ENCODE data around the gene CHAC2.

- no peak for TF ChIP-seq CTCF (conservative IDR thresholded peaks at IDR 0.05; ENCODE audit: low read depth in 2 of 2)
- TF ChIP-seq POLR2AphosphoS5 (IDR thresholded peaks at IDR 0.05; ENCODE audit: low read depth): no peak
- no peak for TF ChIP-seq CREB1 (CRISPR knock-in tag; IDR thresholded peaks at IDR 0.05; ENCODE audit: low read depth)
- TF ChIP-seq JUNB (IDR thresholded peaks at IDR 0.05; ENCODE audit: unreplicated experiment): no peak
- no peak for TF ChIP-seq EZH2 (IDR thresholded peaks at IDR 0.05; ENCODE audit: low read depth, unreplicated experiment)
- TF ChIP-seq REST (IDR thresholded peaks at IDR 0.05; ENCODE audit: unreplicated experiment): no peak
- no peak for TF ChIP-seq EZH2phosphoT487 (IDR thresholded peaks at IDR 0.05; ENCODE audit: unreplicated experiment)
These were observed 11.0 kb upstream of the CHAC2 start for GRCh38 chr2:53756644-53757043.
